Loucy (cell line): Measurements from ENCODE around the gene IFT27.
"Not testable (repeated sequence)": the region's sequence is repeated elsewhere in the genome, so short reads cannot be mapped to it uniquely, and the experiment has no call there.

ENCODE experiments used
- H2AFZ ChIP-seq: fragments of 200-600 bp; sonication (generic); 2 replicates; pipeline ENCODE4 v1.6.0; 2016; ENCODE audit warnings: antibody characterized with exemption, mild to moderate bottlenecking, low read length, moderate library complexity
- H3F3A ChIP-seq: fragments of 200-600 bp; 2 replicates; pipeline ENCODE4 v1.6.0; 2016; ENCODE audit warnings: antibody characterized with exemption, low read depth, mild to moderate bottlenecking
- H3K27me3 ChIP-seq: fragments of 200-600 bp; sonication (generic); 2 replicates; pipeline ENCODE4 v1.6.1; 2014; ENCODE audit warnings: low read length, mild to moderate bottlenecking; ENCODE audit not compliant: insufficient read depth, poor library complexity, severe bottlenecking
- H3K36me3 ChIP-seq: fragments of 200-600 bp; sonication (generic); 2 replicates; pipeline ENCODE4 v1.6.1; 2016; ENCODE audit warnings: low read length; ENCODE audit not compliant: insufficient read depth
- H3K4me1 ChIP-seq: fragments of 200-600 bp; sonication (generic); 2 replicates; pipeline ENCODE4 v1.5.1; 2014; ENCODE audit warnings: low read length, mild to moderate bottlenecking; ENCODE audit not compliant: insufficient read depth, poor library complexity, severe bottlenecking
- H3K4me2 ChIP-seq: fragments of 200-600 bp; sonication (generic); 2 replicates; pipeline ENCODE4 v1.6.0; 2014; ENCODE audit warnings: antibody characterized with exemption, low read length, low read depth, mild to moderate bottlenecking; ENCODE audit not compliant: poor library complexity, severe bottlenecking
- H3K4me3 ChIP-seq: fragments of 200-600 bp; sonication (generic); 2 replicates; pipeline ENCODE4 v1.5.1; 2014; ENCODE audit warnings: low read length, mild to moderate bottlenecking, mixed read lengths; ENCODE audit not compliant: poor library complexity, severe bottlenecking
- H3K79me2 ChIP-seq: fragments of 200-600 bp; sonication (generic); 2 replicates; pipeline ENCODE4 v1.6.1; 2014; ENCODE audit warnings: low read length; ENCODE audit not compliant: insufficient read depth
- H3K9ac ChIP-seq: fragments of 200-600 bp; sonication (generic); 2 replicates; pipeline ENCODE4 v1.6.0; 2014; ENCODE audit warnings: mild to moderate bottlenecking, low read depth, low read length, moderate library complexity; ENCODE audit not compliant: poor library complexity, severe bottlenecking
- H3K9me2 ChIP-seq: fragments of 200-600 bp; sonication (generic); replicated peaks from 2 replicates; pipeline ENCODE4 v1.6.1; 2016; ENCODE audit warnings: low read depth, low read length, mixed read lengths
- H3K9me3 ChIP-seq: fragments of 200-600 bp; sonication (generic); 2 replicates; pipeline ENCODE4 v1.6.1; 2014; ENCODE audit warnings: mild to moderate bottlenecking, antibody characterized with exemption, low read length, low read depth; ENCODE audit not compliant: insufficient read depth
- H4K20me1 ChIP-seq: fragments of 200-600 bp; sonication (generic); 2 replicates; pipeline ENCODE4 v1.6.0; 2014; ENCODE audit warnings: antibody characterized with exemption, low read length, mild to moderate bottlenecking; ENCODE audit not compliant: insufficient read depth, poor library complexity, severe bottlenecking
- CTCF ChIP-seq: fragments of 200-600 bp; sonication (generic); conservative IDR thresholded peaks from 2 replicates; pipeline ENCODE4 v1.5.1; 2014; ENCODE audit warnings: mild to moderate bottlenecking, antibody characterized with exemption, low read length
- EZH2phosphoT487 ChIP-seq: fragments of 200-600 bp; IDR thresholded peaks from 2 replicates; pipeline ENCODE4 v1.6.1; 2018; ENCODE audit warnings: antibody characterized with exemption, mild to moderate bottlenecking, moderate library complexity, borderline replicate concordance

IFT27 gene

GRCh38 chr22:36733271-36733670 lies 42.6 kb downstream of the IFT27 start:
- Histone ChIP-seq H3K9me3 (no peaks in the 10 kb centered on the region), H3K79me2 (no peaks in the 10 kb centered on the region), H3K4me2 (no peak overlapping the region), H4K20me1 (no peaks in the 10 kb centered on the region), H3K9me2 (no peaks in the 10 kb centered on the region), H3K4me3 (no peak overlapping the region), H3K27me3 (no peaks in the 10 kb centered on the region), H3K9ac (no peak overlapping the region), H3K4me1 (peaks cover 7% of the 10 kb centered on the region), H2AFZ (no peak overlapping the region), H3K36me3 (no peaks in the 10 kb centered on the region), H3F3A (no peaks in the 10 kb centered on the region)
- TF ChIP-seq EZH2phosphoT487 (no peak), CTCF (no peak)

- H4K20me1 ChIP-seq = no peaks in the 10 kb centered on the region
- peaks cover 7% of the 10 kb centered on the region for H3K4me1 ChIP-seq
- H3K9me3 ChIP-seq = no peaks in the 10 kb centered on the region
- no peak overlapping the region for H2AFZ ChIP-seq
- H3K9ac ChIP-seq = no peak overlapping the region
- no peak overlapping the region for H3K4me2 ChIP-seq
- no peaks in the 10 kb centered on the region for H3K79me2 ChIP-seq
- no peak overlapping the region for H3K4me3 ChIP-seq
- no peaks in the 10 kb centered on the region for H3K9me2 ChIP-seq
- H3K27me3 ChIP-seq = no peaks in the 10 kb centered on the region
- no peaks in the 10 kb centered on the region for H3F3A ChIP-seq
- no peak for TF ChIP-seq EZH2phosphoT487
- TF ChIP-seq CTCF = no peak
- no peaks in the 10 kb centered on the region for H3K36me3 ChIP-seq
Measured at GRCh38 chr22:36732609-36733008, 43.3 kb downstream of the IFT27 start.

GRCh38 chr22:36731916-36732315 lies 44.0 kb downstream of the IFT27 start:
- H3K4me1 ChIP-seq = peaks cover 7% of the 10 kb centered on the region
- H3F3A ChIP-seq = no peaks in the 10 kb centered on the region
- no peak overlapping the region for H3K4me3 ChIP-seq
- no peaks in the 10 kb centered on the region for H3K36me3 ChIP-seq
- no peak overlapping the region for H2AFZ ChIP-seq
- no peaks in the 10 kb centered on the region for H3K79me2 ChIP-seq
- no peak overlapping the region for H3K9ac ChIP-seq
- H4K20me1 ChIP-seq = no peaks in the 10 kb centered on the region
- TF ChIP-seq CTCF (no peak), EZH2phosphoT487 (no peak)
- no peaks in the 10 kb centered on the region for H3K9me2 ChIP-seq
- H3K9me3 ChIP-seq = no peaks in the 10 kb centered on the region
- H3K4me2 ChIP-seq = no peak overlapping the region
- H3K27me3 ChIP-seq = no peaks in the 10 kb centered on the region

DNA sequence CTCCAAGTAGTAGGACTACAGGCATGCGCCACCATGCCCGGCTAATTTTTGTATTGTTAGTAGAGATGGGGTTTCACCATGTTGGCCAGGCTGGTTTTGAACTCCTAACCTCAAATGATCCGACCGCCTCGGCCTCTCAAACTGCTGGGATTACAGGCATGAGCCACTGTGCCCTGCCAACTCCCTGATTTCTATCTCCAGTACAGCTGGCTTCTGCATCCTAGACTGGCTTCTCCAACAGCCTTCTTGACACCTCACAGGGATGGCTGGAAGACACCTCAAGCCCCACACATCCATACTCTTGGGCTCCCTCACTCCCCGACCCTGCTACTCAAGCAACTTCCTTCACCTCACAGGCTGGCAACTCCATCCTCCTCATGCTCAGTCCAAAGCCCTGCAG lies 44.6 kb downstream of the IFT27 start:
- H4K20me1 ChIP-seq, H3K27me3 ChIP-seq, H3K79me2 ChIP-seq, H3K4me3 ChIP-seq, H3K4me2 ChIP-seq, H3K9me3 ChIP-seq, H3K4me1 ChIP-seq, H3K36me3 ChIP-seq, H3K9me2 ChIP-seq, H3K9ac ChIP-seq, H3F3A ChIP-seq, H2AFZ ChIP-seq: not testable (repeated sequence)
